A549 (cell line): Measurements from ENCODE around the gene GPR153. TPM values are rescaled to one million over a fixed set of nuclear protein-coding genes. Genes with fewer than 3 reads are reported as not detected.
A peak's percentile ranks its signal among the peaks of the same experiment; 100 is the strongest.

Experiments
- ATAC-seq, 2 experiments: fragments of 200-7000 bp in 1 of 2; fragments of >200 bp in 1 of 2; cut with Nextera tagmentation in 1 of 2; cut with Tn5 transposase in 1 of 2; 3 replicates each; pipeline versions ENCODE4 v1.8.0 to v1.9.1; 2018 to 2020; ENCODE audit warnings: mild to moderate bottlenecking in 1 of 2, moderate library complexity in 1 of 2
- CTCF ChIA-PET: fragments of 300-600 bp; sonication (Branson Sonifier 250); formaldehyde crosslinking; extraction: SDS; loops from one replicate; lab custom pipeline; 2021; ENCODE audit warnings: antibody characterized with exemption, inconsistent platforms; lab: Yijun Ruan, JAX
- POLR2A ChIA-PET: fragments of 350-600 bp; formaldehyde crosslinking; extraction: SDS; loops from one replicate; lab custom pipeline; 2021; ENCODE audit warnings: antibody characterized with exemption, inconsistent platforms; lab: Yijun Ruan, JAX
- DNase-seq, 2 experiments: peaks; one replicate each; pipeline versions ENCODE4 v3.0.0 to v3.0.0-alpha.2; 2011 to 2016; ENCODE audit warnings: low read depth in 1 of 2, low spot score in 1 of 2
- FAIRE-seq: peaks from 2 replicates; lab custom pipeline; 2011; peaks lifted over from hg19 to GRCh38; lab: Jason Lieb, UNC
- H3K27ac ChIP-seq, 2 experiments: fragments of >200 bp; sonication (Bioruptor Twin); formaldehyde crosslinking; 3 replicates each; pipeline ENCODE4 v1.5.1; 2016 to 2017
- H3K4me1 ChIP-seq: fragments of >200 bp; sonication (Bioruptor Twin); formaldehyde crosslinking; 3 replicates; pipeline ENCODE4 v1.6.1; 2016
- H3K4me2 ChIP-seq: fragments of >200 bp; sonication (Bioruptor Twin); formaldehyde crosslinking; 3 replicates; pipeline ENCODE4 v1.6.1; 2016
- H3K4me3 ChIP-seq: fragments of >200 bp; sonication (Bioruptor Twin); formaldehyde crosslinking; 3 replicates; pipeline ENCODE4 v1.5.1; 2016
- H3K9me3 ChIP-seq: fragments of >200 bp; sonication (Bioruptor Twin); formaldehyde crosslinking; 3 replicates; pipeline ENCODE4 v1.6.1; 2016
- CEBPB ChIP-seq, 2 experiments: fragments of >200 bp in 1 of 2; sonication (Bioruptor Twin) in 1 of 2; formaldehyde crosslinking in 1 of 2; IDR thresholded peaks; 2 replicates each; pipeline ENCODE4 v1.6.1; 2012 to 2016
- EHF ChIP-seq: fragments of 250-450 bp; sonication (Bioruptor Pico); IDR thresholded peaks from 2 replicates; pipeline ENCODE4 v1.5.0; 2020; ENCODE audit warnings: mild to moderate bottlenecking
- FOSL2 ChIP-seq, 2 experiments: fragments of 450-650 bp in 1 of 2; fragments of >200 bp in 1 of 2; sonication (Bioruptor Twin) in 1 of 2; formaldehyde crosslinking; IDR thresholded peaks; 2 replicates each; pipeline versions ENCODE4 v1.5.0 to v1.6.1; 2016 to 2020; ENCODE audit warnings: mild to moderate bottlenecking in 1 of 2, moderate library complexity in 1 of 2
- HES2 ChIP-seq: fragments of >200 bp; sonication (Bioruptor Twin); formaldehyde crosslinking; IDR thresholded peaks from 2 replicates; pipeline ENCODE4 v1.6.1; 2016
- POLR2A ChIP-seq: IDR thresholded peaks from 2 replicates; pipeline ENCODE4 v1.6.1; 2012; ENCODE audit warnings: mild to moderate bottlenecking, low read length
- POLR2AphosphoS2 ChIP-seq: conservative IDR thresholded peaks from 2 replicates; pipeline ENCODE4 v1.6.1; 2012; ENCODE audit warnings: low read length, improper control_type of control experiment, inconsistent platforms
- RAD21 ChIP-seq, 2 experiments: fragments of >200 bp in 1 of 2; sonication (Bioruptor Twin) in 1 of 2; formaldehyde crosslinking in 1 of 2; IDR thresholded peaks in 1 of 2; conservative IDR thresholded peaks in 1 of 2; 2 replicates in 1 of 2; 3 replicates in 1 of 2; pipeline ENCODE4 v1.6.1; 2012 to 2018; ENCODE audit warnings: inconsistent platforms in 1 of 2
- RARB ChIP-seq: fragments of 250-450 bp; sonication (Bioruptor Pico); IDR thresholded peaks from 2 replicates; pipeline ENCODE4 v1.8.0; 2021; ENCODE audit warnings: mild to moderate bottlenecking, moderate library complexity
- RNF2 ChIP-seq: fragments of 200-600 bp; sonication (generic); IDR thresholded peaks from 2 replicates; pipeline ENCODE4 v1.6.1; 2016; ENCODE audit warnings: low read depth, mild to moderate bottlenecking, antibody characterized with exemption, moderate library complexity, borderline replicate concordance
- ZC3H11A ChIP-seq: fragments of 450-650 bp; IDR thresholded peaks from 2 replicates; pipeline ENCODE4 v1.6.1; 2014; ENCODE audit warnings: antibody characterized with exemption, mild to moderate bottlenecking
- ZFP36 ChIP-seq: fragments of 450-650 bp; IDR thresholded peaks from 2 replicates; pipeline ENCODE4 v1.6.1; 2014; ENCODE audit warnings: borderline replicate concordance; ENCODE audit not compliant: partially characterized antibody
- ZNF302 ChIP-seq: fragments of 250-450 bp; sonication (Bioruptor Pico); IDR thresholded peaks from 2 replicates; pipeline ENCODE4 v1.9.0; 2021; ENCODE audit warnings: inconsistent platforms, mild to moderate bottlenecking, moderate library complexity
- WGBS: methylation state at CpG from one replicate; pipeline ENCODE4 v1.1.6; 2017; ENCODE audit errors: missing lambda C conversion rate; 5-methylcytosine and 5-hydroxymethylcytosine counted together
- polyA plus RNA-seq, 4 experiments: library from polyadenylated mRNA; depleted of rRNA in 3 of 4; stranded (reverse); fragments of >200 nt; fragmentation: RNase III in 1 of 4; extraction: RNeasy Plus Mini Kit Qiagen cat#74134 plus additional on column Dnase treatment in 1 of 4; gene quantifications; 2 replicates in 3 of 4; 3 replicates in 1 of 4; pipeline ENCODE4 v1.2.3, GENCODE V29; 2011 to 2017
- TF ChIP-seq, protein P1 (sequence below): IDR thresholded peaks from 2 replicates; pipeline ENCODE4 v1.6.1; 2012
- TF ChIP-seq, protein P2 (sequence below): fragments of >200 bp; sonication (Bioruptor Twin); formaldehyde crosslinking; IDR thresholded peaks from 3 replicates; pipeline ENCODE4 v1.6.1; 2016
- TF ChIP-seq, protein P3 (sequence below): fragments of 150-350 bp; IDR thresholded peaks from 2 replicates; pipeline ENCODE4 v1.6.1; 2014; ENCODE audit warnings: low read depth, mild to moderate bottlenecking, low read length

GPR153 gene
- polyA plus RNA-seq, 2 of the 4 experiments (the other 2 are of a cell fraction): 0.56 to 1.4 TPM

- DNase-seq (no peak), FAIRE-seq (no peak), ATAC-seq (no peak)
- no peak overlapping the region for H3K27ac ChIP-seq
- H3K4me2 ChIP-seq: no peak overlapping the region
- no peak for TF ChIP-seq ZFP36
- TF ChIP-seq FOSL2 (IDR thresholded peaks at IDR 0.05): no peak
- no peak for TF ChIP-seq FOSL2 (CRISPR knock-in tag; IDR thresholded peaks at IDR 0.05)
- TF ChIP-seq, protein P1, sequence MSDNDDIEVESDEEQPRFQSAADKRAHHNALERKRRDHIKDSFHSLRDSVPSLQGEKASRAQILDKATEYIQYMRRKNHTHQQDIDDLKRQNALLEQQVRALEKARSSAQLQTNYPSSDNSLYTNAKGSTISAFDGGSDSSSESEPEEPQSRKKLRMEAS: no peak
- no peak for TF ChIP-seq HES2
- TF ChIP-seq ZC3H11A: no peak
- WGBS: 97% methylated on average over 60 of the region's 99 CpGs
- H3K9me3 ChIP-seq: no peaks in the 10 kb centered on the region
- H3K4me1 ChIP-seq: peaks cover 9% of the 10 kb centered on the region
- ChIA-PET CTCF (interaction anchor here (0.6 to 1.2 kb wide), 2 partner anchors 13 to 21 kb away, joined by 3 to 4 read pairs; no protein-coding TSS in a partner anchor), POLR2A (no interaction called here)
- no peak overlapping the region for H3K4me3 ChIP-seq
Observed at GRCh38 chr1:6208723-6209660, 51.9 kb downstream of the GPR153 start.

DNA sequence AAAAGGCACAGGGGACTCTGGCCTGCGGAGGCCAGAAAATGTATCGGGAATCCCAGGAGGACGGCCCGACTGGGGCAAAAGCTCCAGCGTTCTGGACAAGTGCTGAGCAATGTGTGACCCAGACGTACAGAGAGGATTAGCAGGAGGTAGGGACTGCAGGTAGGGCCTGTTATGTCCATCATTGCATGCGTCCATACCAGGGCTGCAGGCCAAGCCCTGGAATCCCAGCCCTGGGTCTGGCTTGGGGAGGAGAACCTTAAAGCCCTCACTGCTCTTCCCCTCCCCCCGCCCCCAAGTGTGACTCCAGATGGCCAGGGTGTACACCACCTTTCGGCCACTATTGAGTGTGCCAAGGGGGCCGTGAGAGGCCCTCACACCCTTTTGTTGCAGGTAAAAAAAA, 53.0 kb downstream of the GPR153 start:
- ATAC-seq (no peak), FAIRE-seq (no peak), DNase-seq (no peak)
- WGBS: 82% methylated on average over 10 of the region's 10 CpGs
- peak overlapping the region; percentile 65; the same call in 2 of the 3 replicates for H3K4me2 ChIP-seq
- H3K27ac ChIP-seq: peak overlapping the region in 1 of 2 experiments; percentile 99; a peak in 1 of 6 replicates
- CTCF ChIA-PET: interaction anchor here (0.9 to 1.1 kb wide), 2 partner anchors 18 to 30 kb away, joined by 4 to 5 read pairs; no protein-coding TSS in a partner anchor
- H3K4me1 ChIP-seq: peaks cover 9% of the 10 kb centered on the region
- H3K9me3 ChIP-seq: no peaks in the 10 kb centered on the region
- POLR2A ChIA-PET: no interaction called here
- no peak overlapping the region for H3K4me3 ChIP-seq
- TF ChIP-seq POLR2AphosphoS2 (no peak), POLR2A (no peak), CEBPB (IDR thresholded peaks at IDR 0.05) (no peak), RNF2 (no peak), RAD21 (conservative IDR thresholded peaks at IDR 0.05 in 1 of 2, IDR thresholded peaks at IDR 0.05 in 1 of 2) (no peak), EHF (CRISPR knock-in tag) (no peak), FOSL2 (IDR thresholded peaks at IDR 0.05) (no peak), FOSL2 (CRISPR knock-in tag; IDR thresholded peaks at IDR 0.05) (no peak), RARB (CRISPR knock-in tag) (no peak), HES2 (no peak), ZNF302 (CRISPR knock-in tag) (no peak)
- TF ChIP-seq, protein P2, sequence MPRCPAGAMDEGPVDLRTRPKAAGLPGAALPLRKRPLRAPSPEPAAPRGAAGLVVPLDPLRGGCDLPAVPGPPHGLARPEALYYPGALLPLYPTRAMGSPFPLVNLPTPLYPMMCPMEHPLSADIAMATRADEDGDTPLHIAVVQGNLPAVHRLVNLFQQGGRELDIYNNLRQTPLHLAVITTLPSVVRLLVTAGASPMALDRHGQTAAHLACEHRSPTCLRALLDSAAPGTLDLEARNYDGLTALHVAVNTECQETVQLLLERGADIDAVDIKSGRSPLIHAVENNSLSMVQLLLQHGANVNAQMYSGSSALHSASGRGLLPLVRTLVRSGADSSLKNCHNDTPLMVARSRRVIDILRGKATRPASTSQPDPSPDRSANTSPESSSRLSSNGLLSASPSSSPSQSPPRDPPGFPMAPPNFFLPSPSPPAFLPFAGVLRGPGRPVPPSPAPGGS: no peak
- TF ChIP-seq, protein P3, sequence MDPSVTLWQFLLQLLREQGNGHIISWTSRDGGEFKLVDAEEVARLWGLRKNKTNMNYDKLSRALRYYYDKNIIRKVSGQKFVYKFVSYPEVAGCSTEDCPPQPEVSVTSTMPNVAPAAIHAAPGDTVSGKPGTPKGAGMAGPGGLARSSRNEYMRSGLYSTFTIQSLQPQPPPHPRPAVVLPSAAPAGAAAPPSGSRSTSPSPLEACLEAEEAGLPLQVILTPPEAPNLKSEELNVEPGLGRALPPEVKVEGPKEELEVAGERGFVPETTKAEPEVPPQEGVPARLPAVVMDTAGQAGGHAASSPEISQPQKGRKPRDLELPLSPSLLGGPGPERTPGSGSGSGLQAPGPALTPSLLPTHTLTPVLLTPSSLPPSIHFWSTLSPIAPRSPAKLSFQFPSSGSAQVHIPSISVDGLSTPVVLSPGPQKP: no peak
